Activated CD4-positive, alpha-beta T cell treated with anti-CD3 and anti-CD28 coated beads, Interleukin-2, amount 10 ng/mL, durations not matched to agents 7 days and 5 days (primary cell): Measurements from ENCODE around the gene ISG15. TPM values are rescaled to one million over a fixed set of nuclear protein-coding genes. Genes with fewer than 3 reads are reported as not detected.
"Not testable (repeated sequence)": the region's sequence is repeated elsewhere in the genome, so short reads cannot be mapped to it uniquely, and the experiment has no call there.

Experiments used
- CTCF ChIA-PET: fragments of 350-600 bp; sonication (Branson Sonifier 250); formaldehyde crosslinking; loops from one replicate; lab custom pipeline; 2021; ENCODE audit warnings: antibody characterized with exemption; lab: Charles Lee
- POLR2A ChIA-PET: fragments of 350-600 bp; sonication (Branson Sonifier 250); formaldehyde crosslinking; loops from one replicate; lab custom pipeline; 2021; ENCODE audit warnings: antibody characterized with exemption; lab: Charles Lee
- DNase-seq: peaks from one replicate; pipeline ENCODE4 v3.0.0-alpha.2; 2020
- H3K27ac Mint-ChIP-seq: one replicate; pipeline ENCODE4 v1.8.0; 2021; ENCODE audit warnings: mild to moderate bottlenecking, moderate library complexity, mixed read lengths
- H3K27me3 Mint-ChIP-seq: one replicate; pipeline ENCODE4 v1.8.0; 2021; ENCODE audit warnings: mixed read lengths
- H3K36me3 Mint-ChIP-seq: one replicate; pipeline ENCODE4 v1.8.0; 2021; ENCODE audit warnings: low read depth, mixed read lengths
- H3K4me1 Mint-ChIP-seq: one replicate; pipeline ENCODE4 v1.8.0; 2021; ENCODE audit warnings: mixed read lengths
- H3K4me3 Mint-ChIP-seq: one replicate; pipeline ENCODE4 v1.8.0; 2021; ENCODE audit warnings: mild to moderate bottlenecking, moderate library complexity, mixed read lengths
- H3K9me3 Mint-ChIP-seq: one replicate; pipeline ENCODE4 v1.8.0; 2021; ENCODE audit warnings: mixed read lengths
- total RNA-seq, 2 experiments: library from RNA; stranded (reverse); gene quantifications; one replicate each; pipeline ENCODE4 v1.2.3, GENCODE V29; 2021

Gene ISG15
- total RNA-seq, 2 experiments from 2014 or later, result 237 to 332 TPM

DNA sequence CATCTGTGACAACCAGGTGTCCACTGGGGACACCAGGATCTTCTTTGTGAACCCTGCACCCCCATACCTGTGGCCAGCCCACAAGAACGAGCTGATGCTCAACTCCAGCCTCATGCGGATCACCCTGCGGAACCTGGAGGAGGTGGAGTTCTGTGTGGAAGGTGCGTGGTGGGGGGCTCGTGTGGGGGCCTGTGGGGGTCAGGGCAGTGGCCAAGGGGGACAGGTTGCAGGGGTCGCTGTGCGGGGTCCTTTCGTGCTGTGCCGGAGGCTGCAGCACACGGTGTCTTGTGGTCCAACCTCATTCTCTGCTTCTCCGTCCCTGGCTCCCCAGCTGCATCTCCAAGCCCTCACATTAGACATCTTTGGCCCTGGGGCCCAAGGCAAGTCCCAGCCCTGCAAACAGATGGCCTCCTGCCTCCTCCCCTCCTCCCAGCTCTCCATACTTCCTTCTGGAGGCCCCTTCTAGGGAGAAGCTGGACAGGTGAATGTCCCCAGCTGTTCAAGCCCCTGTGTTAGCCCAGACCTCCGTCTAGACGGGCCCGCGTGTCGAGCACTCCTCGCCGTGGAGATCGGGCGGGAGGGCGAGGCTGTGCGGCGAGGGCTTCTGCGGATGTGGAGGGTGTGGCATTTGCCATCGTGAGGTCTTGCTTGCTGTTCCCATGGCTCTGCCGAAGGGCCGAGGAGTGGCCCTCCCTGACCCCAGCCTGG is 9.2 kb downstream of the ISG15 start:
- Mint-ChIP-seq H3K4me3 (peak overlapping the region; percentile 19), H3K36me3 (peaks cover 3% of the 10 kb centered on the region), H3K9me3 (no peaks in the 10 kb centered on the region), H3K27me3 (peaks cover 16% of the 10 kb centered on the region), H3K4me1 (peaks cover 22% of the 10 kb centered on the region), H3K27ac (peak overlapping the region; percentile 38)
- POLR2A ChIA-PET, result no interaction called here
- CTCF ChIA-PET, result no interaction called here
- DNase-seq, result no peak

DNA sequence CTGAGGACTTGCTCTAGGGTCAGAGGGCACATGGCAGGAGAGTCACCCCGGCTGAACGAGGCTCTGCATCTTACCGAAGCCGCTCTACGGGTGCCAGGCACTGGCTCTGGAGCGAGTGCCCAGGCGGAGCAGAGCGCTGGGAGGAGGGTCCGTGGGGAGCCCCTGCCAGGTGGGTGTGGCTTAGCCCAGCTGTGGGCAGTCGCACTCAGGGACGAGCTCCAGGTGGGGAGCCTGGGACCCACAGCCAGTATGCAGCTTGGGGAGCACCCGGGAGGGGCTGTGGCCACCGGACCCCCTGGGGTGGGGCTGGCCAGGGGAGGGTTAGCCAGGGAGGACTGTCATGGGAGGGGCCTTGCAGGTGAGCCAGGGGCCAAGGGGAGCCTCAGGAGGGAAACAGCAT is 10.4 kb downstream of the ISG15 start:
- Mint-ChIP-seq H3K27me3 (peaks cover 16% of the 10 kb centered on the region), H3K4me1 (peaks cover 18% of the 10 kb centered on the region), H3K27ac (no peak overlapping the region), H3K36me3 (no peaks in the 10 kb centered on the region), H3K9me3 (no peaks in the 10 kb centered on the region), H3K4me3 (no peak overlapping the region)
- CTCF ChIA-PET, result interaction anchor here (0.7 to 2.2 kb wide), 6 partner anchors 9 to 67 kb away, joined by 3 to 6 read pairs (median 4); no protein-coding TSS in a partner anchor
- POLR2A ChIA-PET, result no interaction called here
- no peak for DNase-seq

DNA sequence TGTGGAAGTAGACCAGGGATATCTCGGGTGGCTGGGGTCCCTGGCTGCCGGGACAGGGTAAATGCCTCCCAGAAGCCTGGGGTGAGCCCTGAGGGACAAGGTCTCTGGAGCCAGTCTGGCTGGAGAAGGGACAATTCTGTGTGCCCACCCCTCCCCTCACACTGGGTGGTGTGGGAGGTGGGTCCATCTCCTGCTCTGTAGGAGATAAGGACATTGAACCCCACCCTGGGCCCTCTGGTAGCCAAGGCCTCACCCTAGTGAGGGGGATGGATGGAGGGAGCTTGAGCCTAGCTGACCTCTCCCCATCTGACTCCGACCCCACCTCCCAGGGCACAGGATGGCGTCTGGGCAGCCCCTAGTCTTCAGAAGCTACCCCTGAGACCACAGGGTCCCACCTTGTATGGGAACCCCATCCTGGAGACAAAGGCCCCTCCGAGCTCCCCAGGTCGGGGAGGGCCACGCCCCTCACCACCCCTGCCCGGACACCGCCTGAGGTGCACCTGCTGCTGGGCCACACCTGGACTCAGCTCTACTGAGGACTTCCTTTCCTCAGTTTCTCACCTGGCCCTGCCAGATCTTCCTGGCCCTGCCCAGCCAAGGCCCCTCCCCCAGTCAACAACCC is 11.0 kb downstream of the ISG15 start:
- POLR2A ChIA-PET, result no interaction called here

DNA sequence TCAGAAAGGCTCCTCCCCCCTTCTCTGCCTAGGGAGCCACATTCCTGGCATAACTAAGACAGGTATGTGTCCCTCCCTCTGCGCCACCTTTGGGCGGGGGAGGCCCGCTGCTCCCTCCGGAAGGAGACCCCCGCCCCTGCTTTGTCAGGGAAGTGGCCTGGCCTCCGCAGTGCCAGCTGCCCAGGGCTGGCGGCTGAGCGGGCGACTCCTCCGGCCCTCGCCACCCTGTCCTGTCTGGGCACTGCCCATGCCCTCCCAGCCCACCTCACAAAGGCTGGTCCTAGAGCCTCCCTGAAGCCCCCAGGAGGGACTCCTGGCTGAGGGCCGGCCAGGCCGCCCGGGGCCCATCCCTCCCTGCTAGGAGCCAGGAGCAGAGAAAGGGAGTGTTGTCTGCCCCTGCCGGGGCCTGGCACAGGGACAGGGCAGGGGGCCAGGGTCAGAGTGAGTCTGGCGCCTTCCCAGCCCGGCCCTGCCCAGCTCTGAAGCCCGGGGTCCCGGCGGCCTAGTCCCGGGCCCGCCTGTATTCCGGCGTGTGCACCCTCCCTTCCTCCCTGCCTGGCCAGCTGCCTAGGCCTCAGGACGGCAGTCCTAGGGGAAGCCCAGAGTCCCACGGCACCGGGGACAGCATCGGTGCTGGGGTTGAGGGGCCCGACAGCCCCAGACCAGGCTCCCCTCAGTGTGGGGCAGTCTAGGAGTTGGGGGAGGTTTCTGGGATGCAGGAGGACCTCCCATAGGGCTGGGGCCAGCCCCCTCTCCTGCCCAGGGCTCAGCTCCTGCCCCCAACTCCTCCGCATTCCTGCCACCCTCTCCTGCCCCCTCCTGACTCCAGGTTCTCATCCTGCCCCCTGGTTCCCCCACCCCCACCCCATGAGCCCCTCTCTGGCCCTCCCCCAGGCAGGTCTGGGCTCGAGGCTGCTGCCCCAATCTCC is 11.7 kb downstream of the ISG15 start:
- H3K27ac Mint-ChIP-seq, result no peak overlapping the region
- CTCF ChIA-PET, result interaction anchor here (0.7 to 2.2 kb wide), 4 partner anchors 11 to 98 kb away, joined by 3 to 6 read pairs (median 4); partner anchors contain the start of gene ISG15
- H3K9me3 Mint-ChIP-seq, result no peaks in the 10 kb centered on the region
- peaks cover 13% of the 10 kb centered on the region for H3K4me1 Mint-ChIP-seq
- no peak overlapping the region for H3K4me3 Mint-ChIP-seq
- DNase-seq, result no peak
- peaks cover 16% of the 10 kb centered on the region for H3K27me3 Mint-ChIP-seq
- H3K36me3 Mint-ChIP-seq, result no peaks in the 10 kb centered on the region
- POLR2A ChIA-PET, result no interaction called here

More for the DNA sequence above, 11.0 kb downstream of the ISG15 start:
- CTCF ChIA-PET, result interaction anchor here (0.9 to 2.2 kb wide), 5 partner anchors 9 to 67 kb away, joined by 3 to 6 read pairs (median 4); no protein-coding TSS in a partner anchor
- H3K36me3 Mint-ChIP-seq, result no peaks in the 10 kb centered on the region
- DNase-seq, result no peak
- H3K27me3 Mint-ChIP-seq, result peaks cover 16% of the 10 kb centered on the region
- H3K4me1 Mint-ChIP-seq, result peaks cover 13% of the 10 kb centered on the region
- H3K27ac Mint-ChIP-seq, result no peak overlapping the region
- no peaks in the 10 kb centered on the region for H3K9me3 Mint-ChIP-seq
- H3K4me3 Mint-ChIP-seq, result no peak overlapping the region

DNA sequence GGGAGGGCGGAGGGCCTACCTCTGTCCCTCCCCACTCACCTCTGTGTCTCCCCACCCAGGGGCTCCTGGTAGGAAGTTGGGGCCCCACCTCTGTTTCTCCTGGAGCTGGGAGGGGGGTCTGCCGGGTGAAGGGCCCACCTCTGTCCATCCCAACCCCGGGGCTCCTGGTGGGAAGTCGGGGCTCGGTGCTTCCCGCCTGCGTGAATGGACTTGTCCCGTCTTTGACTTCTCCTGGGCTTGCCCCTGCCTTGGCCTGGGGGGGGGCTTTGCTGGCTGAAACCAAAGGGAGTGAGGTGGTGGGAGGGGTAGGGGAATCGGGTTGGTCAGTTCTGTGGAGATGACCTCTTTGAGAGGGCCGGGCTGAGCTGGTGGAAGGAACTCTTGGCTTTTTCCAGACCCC is 12.4 kb downstream of the ISG15 start:
- Mint-ChIP-seq H3K4me1 (peaks cover 13% of the 10 kb centered on the region), H3K4me3 (no peak overlapping the region), H3K9me3 (no peaks in the 10 kb centered on the region), H3K27ac (no peak overlapping the region), H3K27me3 (peaks cover 16% of the 10 kb centered on the region), H3K36me3 (no peaks in the 10 kb centered on the region)
- CTCF ChIA-PET, result interaction anchor here (0.7 to 1.0 kb wide), 2 partner anchors 12 to 97 kb away, joined by 3 read pairs; partner anchors contain the start of gene ISG15
- POLR2A ChIA-PET, result no interaction called here
- no peak for DNase-seq

DNA sequence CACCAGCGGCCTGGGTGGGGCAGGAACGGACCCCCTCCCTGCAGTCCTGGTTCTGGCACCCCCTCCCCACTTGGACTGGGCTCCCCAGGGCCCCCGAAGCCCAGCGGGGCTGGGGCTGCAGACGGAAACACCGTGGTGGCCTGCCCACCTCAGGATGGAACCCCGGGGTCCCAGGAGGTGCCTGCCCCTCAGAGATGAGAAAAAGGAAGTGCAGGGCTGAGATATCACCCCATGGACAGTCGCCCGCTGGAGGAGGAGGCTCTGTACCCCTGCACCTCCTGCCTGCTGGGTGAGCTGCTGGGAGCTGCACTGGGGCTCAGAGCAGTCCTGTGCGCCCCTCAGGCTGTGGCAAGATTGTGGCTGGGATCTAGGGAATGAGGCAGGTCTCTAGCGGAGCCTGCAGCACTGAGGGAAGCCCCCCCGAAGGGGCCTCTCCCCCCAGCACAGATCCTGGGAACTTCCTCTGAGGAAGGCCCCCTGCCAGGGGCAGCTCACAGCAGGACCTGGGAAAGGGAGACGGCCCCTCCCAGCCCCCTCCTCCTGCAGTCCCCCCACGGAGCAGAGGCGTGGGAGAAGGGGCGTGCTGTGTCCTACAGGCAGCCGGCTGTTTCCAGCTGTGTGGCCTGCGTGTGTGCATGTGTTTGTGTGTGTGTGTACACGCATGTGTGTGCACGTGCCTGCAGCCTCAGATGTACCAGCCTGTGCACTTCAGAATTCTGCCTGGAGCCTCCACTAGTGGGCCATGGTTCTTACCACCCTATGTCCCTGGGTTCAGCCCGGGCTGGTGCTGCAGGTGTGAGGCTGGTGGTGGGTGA is 13.5 kb downstream of the ISG15 start:
- Mint-ChIP-seq H3K27me3 (peaks cover 11% of the 10 kb centered on the region), H3K4me1 (peaks cover 11% of the 10 kb centered on the region), H3K4me3 (no peak overlapping the region), H3K9me3 (no peaks in the 10 kb centered on the region), H3K27ac (no peak overlapping the region), H3K36me3 (no peaks in the 10 kb centered on the region)
- ChIA-PET POLR2A (no interaction called here), CTCF (no interaction called here)
- no peak for DNase-seq

DNA sequence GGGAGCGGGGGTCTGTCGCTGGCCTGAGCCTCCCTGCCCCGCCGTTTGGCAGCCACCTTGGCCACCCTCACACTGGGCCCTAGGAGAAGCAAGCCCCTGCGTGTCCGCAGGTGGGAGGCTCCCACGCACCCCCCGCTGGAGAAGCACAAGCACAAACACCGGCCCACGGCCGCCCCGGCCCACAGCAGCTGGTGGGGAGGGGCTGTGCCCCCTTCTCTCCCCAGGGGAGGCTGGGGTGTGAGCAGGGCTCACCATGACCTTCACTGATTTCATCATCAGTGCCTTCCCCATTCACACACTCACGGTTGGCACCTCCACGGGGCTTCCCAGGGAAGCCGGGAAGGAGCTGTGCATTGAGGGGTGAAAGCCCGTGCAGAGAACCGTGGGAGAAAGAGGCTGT is 14.5 kb downstream of the ISG15 start:
- Mint-ChIP-seq H3K27me3 (peaks cover 10% of the 10 kb centered on the region), H3K9me3 (no peaks in the 10 kb centered on the region), H3K4me1 (peaks cover 10% of the 10 kb centered on the region), H3K4me3 (no peak overlapping the region), H3K27ac (no peak overlapping the region), H3K36me3 (no peaks in the 10 kb centered on the region)
- DNase-seq, result no peak
- ChIA-PET POLR2A (no interaction called here), CTCF (interaction anchor here (0.5 to 0.8 kb wide), 2 partner anchors 13 to 878 kb away, joined by 3 read pairs; no protein-coding TSS in a partner anchor)

DNA sequence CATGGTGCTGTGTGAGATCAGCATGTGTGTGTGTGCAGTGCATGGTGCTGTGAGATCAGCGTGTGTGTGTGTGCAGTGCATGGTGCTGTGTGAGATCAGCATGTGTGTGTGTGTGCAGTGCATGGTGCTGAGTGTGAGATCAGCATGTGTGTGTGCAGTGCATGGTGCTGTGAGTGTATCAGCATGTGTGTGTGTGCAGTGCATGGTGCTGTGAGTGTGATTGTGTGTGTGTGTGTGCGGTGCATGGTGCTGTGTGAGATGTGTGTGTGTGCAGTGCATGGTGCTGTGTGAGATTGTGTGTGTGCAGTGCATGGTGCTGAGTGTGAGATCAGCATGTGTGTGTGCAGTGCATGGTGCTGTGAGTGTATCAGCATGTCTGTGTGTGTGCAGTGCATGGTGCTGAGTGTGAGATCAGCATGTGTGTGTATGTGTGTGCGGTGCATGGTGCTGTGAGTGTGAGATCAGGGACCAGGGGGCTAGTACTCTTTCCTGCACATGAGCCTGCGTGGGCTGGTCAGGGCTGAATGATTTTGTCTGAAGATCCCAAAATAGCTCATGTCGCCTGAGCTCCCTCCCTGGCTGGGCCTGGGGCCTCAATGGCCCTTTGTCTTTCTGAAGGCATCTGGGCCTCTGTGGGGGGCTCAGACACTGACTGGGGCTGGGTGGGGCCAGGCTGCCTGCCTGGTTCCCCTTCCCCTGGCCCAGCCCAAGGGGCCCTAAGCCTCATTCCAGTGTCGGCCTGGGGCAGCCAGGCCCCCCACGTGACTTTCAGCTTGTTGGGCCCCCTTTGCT is 17.8 kb downstream of the ISG15 start:
- H3K4me1 Mint-ChIP-seq, DNase-seq, H3K36me3 Mint-ChIP-seq, H3K27ac Mint-ChIP-seq, POLR2A ChIA-PET, H3K9me3 Mint-ChIP-seq, H3K4me3 Mint-ChIP-seq: not testable (repeated sequence)
- CTCF ChIA-PET, result interaction anchor here (0.8 to 6.0 kb wide), 3 partner anchors 9 to 41 kb away, joined by 3 to 39 read pairs (median 4); no protein-coding TSS in a partner anchor
- H3K27me3 Mint-ChIP-seq, result peaks cover 18% of the 10 kb centered on the region

DNA sequence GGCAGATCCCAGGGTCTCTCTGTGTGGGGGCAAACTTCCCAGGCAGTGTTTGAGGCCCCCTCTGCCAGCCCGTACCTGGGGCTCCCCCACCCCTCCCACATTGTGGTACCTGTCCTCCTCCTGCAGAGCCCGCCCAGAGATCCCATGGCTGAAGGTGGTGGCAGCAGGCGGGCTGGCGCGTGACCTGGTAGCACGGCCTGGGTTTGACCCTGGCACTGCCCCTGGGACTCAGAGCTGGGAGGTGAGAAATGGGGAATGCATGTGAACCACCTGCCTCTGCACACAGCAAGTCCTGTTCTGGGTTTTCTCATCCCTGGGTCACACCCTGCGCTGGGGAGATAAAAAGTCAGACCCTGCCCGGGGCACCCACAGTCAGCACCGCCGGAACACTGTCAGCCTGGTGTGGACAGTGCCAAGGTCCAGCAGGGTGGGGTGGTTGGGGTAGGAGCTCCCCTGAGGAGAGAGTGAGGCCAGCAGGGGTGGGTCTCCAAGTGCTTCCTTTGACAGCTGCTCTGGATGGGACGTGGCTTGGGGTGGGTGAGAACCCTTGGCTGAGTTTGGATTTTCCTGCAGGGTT is 18.4 kb downstream of the ISG15 start:
- Mint-ChIP-seq H3K9me3 (no peaks in the 10 kb centered on the region), H3K36me3 (no peaks in the 10 kb centered on the region), H3K4me3 (no peak overlapping the region), H3K4me1 (peaks cover 5% of the 10 kb centered on the region), H3K27me3 (peaks cover 21% of the 10 kb centered on the region), H3K27ac (no peak overlapping the region)
- DNase-seq, result no peak
- POLR2A ChIA-PET, result no interaction called here
- CTCF ChIA-PET, result interaction anchor here (0.8 to 6.0 kb wide), 9 partner anchors 9 to 473 kb away, joined by 3 to 39 read pairs (median 4); partner anchors contain the start of gene ISG15

DNA sequence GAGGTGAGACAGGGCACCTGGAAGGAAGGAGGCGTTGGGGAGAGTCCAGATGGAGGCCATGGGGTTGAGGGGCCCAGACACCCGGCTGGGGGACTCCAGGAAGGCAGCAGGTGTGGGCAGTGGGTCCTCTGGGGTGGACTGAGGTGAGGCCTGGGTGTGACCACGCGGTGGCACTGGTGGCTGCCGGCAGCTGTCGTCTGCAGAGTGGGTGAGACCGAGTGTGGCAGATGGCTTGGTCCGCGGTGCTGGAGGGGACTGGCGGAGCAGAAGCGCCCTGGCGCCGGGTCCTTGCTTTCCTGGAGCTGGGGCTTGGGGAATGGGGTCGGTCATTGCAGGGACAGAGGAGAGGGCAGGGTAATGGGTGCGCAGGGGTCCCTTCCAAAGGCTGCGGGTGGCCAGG is 19.1 kb downstream of the ISG15 start:
- DNase-seq, result no peak

More for the DNA sequence above, 19.1 kb downstream of the ISG15 start:
- Mint-ChIP-seq H3K9me3 (no peaks in the 10 kb centered on the region), H3K36me3 (no peaks in the 10 kb centered on the region), H3K4me3 (peak overlapping the region; percentile 36), H3K4me1 (peaks cover 5% of the 10 kb centered on the region), H3K27ac (no peak overlapping the region), H3K27me3 (peaks cover 19% of the 10 kb centered on the region)
- ChIA-PET POLR2A (no interaction called here), CTCF (interaction anchor here (0.9 to 6.0 kb wide), 10 partner anchors 13 to 472 kb away, joined by 3 to 39 read pairs (median 4); partner anchors contain the start of gene ISG15)
